PFSK-1 (cell line): ENCODE results near the gene INF2.

Source experiments
- FOXP2 ChIP-seq: optimal IDR thresholded peaks from 2 replicates; pipeline ENCODE3; 2011; ENCODE audit warnings: borderline replicate concordance, control low read depth, inconsistent platforms; ENCODE audit not compliant: insufficient read depth; ENCODE audit errors: extremely low read length, extremely low read depth
- POLR2AphosphoS5 ChIP-seq: IDR thresholded peaks from 2 replicates; pipeline ENCODE4 v1.6.1; 2012; ENCODE audit warnings: low read depth, mild to moderate bottlenecking, control low read depth, low read length, moderate library complexity
- SIN3A ChIP-seq: IDR thresholded peaks from 2 replicates; pipeline ENCODE4 v1.6.1; 2012; ENCODE audit warnings: mild to moderate bottlenecking, low read length, moderate library complexity, borderline replicate concordance; ENCODE audit not compliant: insufficient read depth
- TAF1 ChIP-seq: IDR thresholded peaks from 2 replicates; pipeline ENCODE4 v1.6.1; 2012; ENCODE audit warnings: low read length, control low read depth, borderline replicate concordance; ENCODE audit not compliant: insufficient read depth
- TF ChIP-seq, protein P1 (sequence below), 2 experiments: IDR thresholded peaks; 2 replicates each; pipeline versions ENCODE4 v1.6.1 to v1.8.0; 2011 to 2012; ENCODE audit warnings: low read depth in 2 of 2, low read length in 2 of 2, control low read depth in 1 of 2, inconsistent platforms in 1 of 2, mild to moderate bottlenecking in 1 of 2, moderate library complexity in 1 of 2; ENCODE audit not compliant: insufficient read depth in 1 of 2

The INF2 gene

DNA sequence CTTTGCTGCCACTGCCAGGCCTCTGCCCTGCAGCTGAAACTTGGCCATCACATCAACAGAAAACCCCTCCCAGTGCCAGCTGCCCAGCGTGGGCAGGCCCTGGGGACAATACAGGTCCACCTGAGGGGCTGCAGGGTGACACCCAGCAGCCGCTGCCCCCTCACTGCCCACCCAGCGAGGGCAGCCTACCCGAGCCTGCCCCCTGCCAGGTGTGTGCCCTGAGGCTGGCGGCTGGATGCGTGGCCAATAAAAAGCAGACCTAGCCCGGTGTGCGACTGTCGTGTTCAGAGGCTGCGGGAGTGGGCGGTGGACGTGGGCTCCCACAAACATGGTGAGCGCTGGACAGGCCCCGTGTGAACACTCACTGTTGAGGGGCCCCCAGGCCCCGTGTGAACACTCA, 29.9 kb downstream of the INF2 start:
- no peak for TF ChIP-seq POLR2AphosphoS5
- no peak for TF ChIP-seq TAF1
- no peak for TF ChIP-seq SIN3A
- TF ChIP-seq FOXP2: no peak
- TF ChIP-seq, protein P1, sequence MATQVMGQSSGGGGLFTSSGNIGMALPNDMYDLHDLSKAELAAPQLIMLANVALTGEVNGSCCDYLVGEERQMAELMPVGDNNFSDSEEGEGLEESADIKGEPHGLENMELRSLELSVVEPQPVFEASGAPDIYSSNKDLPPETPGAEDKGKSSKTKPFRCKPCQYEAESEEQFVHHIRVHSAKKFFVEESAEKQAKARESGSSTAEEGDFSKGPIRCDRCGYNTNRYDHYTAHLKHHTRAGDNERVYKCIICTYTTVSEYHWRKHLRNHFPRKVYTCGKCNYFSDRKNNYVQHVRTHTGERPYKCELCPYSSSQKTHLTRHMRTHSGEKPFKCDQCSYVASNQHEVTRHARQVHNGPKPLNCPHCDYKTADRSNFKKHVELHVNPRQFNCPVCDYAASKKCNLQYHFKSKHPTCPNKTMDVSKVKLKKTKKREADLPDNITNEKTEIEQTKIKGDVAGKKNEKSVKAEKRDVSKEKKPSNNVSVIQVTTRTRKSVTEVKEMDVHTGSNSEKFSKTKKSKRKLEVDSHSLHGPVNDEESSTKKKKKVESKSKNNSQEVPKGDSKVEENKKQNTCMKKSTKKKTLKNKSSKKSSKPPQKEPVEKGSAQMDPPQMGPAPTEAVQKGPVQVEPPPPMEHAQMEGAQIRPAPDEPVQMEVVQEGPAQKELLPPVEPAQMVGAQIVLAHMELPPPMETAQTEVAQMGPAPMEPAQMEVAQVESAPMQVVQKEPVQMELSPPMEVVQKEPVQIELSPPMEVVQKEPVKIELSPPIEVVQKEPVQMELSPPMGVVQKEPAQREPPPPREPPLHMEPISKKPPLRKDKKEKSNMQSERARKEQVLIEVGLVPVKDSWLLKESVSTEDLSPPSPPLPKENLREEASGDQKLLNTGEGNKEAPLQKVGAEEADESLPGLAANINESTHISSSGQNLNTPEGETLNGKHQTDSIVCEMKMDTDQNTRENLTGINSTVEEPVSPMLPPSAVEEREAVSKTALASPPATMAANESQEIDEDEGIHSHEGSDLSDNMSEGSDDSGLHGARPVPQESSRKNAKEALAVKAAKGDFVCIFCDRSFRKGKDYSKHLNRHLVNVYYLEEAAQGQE (IDR thresholded peaks at IDR 0.05; ENCODE audit: insufficient read depth in 1 of 2, low read depth in 2 of 2, low read length in 2 of 2): no peak

DNA sequence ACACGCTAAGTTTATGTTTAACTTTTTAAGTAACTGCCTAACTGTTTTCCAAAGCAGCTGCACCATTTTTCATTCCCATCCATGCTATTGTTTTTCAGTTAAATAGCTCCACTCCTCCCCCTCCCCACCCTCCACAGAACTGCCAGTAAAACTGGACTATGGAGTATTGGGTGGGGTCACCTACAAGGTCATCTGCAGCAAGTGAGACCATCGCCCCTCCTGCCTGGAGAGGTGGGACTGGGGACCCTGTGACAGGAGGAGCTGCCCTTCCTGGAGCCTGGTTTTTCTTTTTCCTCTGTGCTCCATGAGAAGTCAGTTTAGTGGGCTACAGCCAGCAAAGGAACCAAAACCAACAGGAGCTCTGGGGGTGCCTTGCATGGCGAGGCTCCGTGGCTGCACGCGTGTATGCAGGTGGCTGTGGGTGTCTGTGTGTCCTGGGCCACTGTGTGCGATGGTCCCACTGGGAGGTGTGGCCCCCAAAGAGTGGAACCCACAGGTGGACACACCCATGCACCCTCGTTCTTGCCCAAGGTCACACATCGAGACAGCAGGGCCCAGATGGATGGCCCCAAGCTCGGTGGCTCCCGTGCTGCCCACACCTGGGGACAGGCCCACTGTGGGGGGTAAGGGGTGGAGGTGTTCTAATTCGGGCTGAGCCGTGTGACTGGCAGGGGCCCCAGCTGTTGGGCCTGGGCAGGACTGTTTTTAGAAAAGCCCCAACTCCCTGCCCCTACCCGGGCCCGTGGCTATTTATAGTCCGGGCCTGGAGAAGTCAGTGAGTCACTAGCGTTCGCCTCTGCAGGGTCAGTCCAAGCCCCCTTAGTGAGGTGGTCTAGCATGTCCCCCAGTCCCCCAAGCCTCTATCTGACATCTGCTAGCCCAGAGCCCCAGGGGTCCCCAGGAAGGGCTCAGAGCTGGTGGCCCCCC, 32.4 kb downstream of the INF2 start:
- TF ChIP-seq FOXP2: no peak
- TF ChIP-seq POLR2AphosphoS5: no peak
- no peak for TF ChIP-seq TAF1
- no peak for TF ChIP-seq SIN3A
- TF ChIP-seq, protein P1 (IDR thresholded peaks at IDR 0.05; ENCODE audit: insufficient read depth in 1 of 2, low read depth in 2 of 2, low read length in 2 of 2): no peak

DNA sequence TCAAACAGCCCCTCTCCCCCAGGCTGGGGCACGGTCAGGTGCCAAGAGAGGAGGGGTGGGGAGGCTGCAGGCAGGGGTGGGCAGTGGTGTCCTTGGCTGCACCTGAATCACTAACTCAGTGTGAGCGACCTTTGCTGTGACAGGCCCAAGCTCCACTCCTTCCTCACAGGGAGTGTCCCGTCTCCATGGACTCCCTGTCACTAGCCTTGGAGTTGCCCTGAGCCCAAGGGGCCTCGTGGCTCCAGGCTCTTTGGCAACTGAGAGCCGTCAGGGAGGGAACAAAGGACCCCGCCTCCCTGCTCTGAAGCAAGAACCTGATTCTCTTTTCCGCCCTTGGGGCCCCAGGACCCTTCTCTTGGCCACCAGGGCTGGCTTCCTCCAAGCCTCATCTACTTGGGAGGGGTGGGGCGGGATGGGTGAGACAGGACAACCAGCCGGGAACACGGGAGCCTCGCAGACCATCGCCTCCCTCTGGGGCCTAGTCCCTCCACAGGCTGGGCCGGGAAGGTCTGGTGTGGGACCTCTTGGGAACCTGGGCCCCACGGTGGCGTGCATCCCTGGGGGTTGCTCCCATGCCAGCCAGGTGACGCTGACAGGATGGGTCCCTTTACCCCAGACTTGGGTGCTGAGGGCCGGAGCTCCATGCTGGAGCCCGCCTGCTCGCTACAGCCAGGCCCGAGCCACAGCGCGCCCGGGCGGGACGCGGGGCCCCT, 33.7 kb downstream of the INF2 start:
- TF ChIP-seq FOXP2 (no peak), TAF1 (no peak)

DNA sequence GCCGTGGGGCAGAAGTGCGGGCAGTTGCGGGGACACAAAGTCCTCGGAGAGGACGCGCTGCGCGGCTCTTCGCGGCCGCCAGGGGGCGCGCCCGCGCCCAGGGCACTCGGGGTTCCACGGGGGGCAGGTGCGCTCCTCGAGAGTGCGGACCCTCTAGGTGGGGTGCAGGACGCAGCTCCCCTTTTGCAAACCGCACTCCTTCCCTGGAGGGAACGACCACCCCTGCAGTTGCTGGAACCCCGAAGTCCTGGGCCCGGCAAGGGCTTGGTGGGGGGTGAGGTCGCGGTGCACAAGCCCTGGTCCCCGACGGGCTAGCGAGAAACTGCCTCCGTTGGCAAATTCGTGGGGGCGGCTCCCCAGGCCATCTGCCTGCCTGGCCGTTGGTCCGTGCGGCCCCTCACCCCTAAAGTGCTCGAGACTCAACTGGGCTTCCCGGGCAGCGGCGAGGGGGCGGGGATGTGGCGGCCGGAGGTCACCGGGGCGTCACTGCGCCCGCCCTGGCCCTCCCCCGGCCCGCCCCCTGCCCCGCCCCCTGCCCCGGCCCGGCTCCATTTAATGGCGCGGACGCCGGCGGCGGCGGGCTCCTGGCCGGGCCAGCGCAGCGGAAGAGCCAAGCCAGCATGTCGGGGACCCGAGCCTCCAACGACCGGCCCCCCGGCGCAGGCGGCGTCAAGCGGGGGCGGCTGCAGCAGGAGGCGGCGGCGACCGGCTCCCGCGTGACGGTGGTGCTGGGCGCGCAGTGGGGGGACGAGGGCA, 34.4 kb downstream of the INF2 start, which contains the start of gene ADSS1:
TSS of gene ADSS1 (plus strand) at position 579 of the 756 bp plus-strand sequence. CDS start at position 621, 42 bp downstream.
- no peak for TF ChIP-seq FOXP2
- TF ChIP-seq TAF1: no peak
- no peak for TF ChIP-seq POLR2AphosphoS5
- TF ChIP-seq, protein P1 (IDR thresholded peaks at IDR 0.05; ENCODE audit: insufficient read depth in 1 of 2, low read depth in 2 of 2, low read length in 2 of 2): no peak
- no peak for TF ChIP-seq SIN3A

DNA sequence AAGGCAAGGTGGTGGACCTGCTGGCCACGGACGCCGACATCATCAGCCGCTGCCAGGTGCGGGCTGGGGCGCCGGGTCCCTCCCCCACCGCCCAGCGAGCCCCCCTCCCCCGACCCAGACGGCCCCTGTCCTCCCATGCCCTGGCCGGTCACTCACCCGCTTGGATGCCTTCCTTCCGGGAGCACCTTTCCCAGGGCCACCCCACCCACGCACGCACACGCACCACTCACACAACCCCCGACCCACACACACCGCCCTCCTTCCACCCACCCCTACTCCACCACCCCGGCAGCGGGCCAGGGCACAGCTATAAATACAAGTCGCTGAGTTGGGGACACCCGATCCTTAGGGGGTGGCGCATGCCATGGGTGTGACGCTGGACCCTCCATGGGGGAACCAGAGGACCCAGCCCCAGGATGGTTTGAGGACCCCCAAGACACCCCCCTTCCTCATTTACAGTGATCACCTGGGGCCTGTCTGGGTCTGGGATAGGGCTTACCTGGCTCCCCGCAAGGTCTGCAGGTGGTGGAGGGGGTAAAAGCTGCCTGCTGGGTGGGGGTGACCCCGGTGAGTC, 35.1 kb downstream of the INF2 start:
- no peak for TF ChIP-seq TAF1
- TF ChIP-seq, protein P1 (IDR thresholded peaks at IDR 0.05; ENCODE audit: insufficient read depth in 1 of 2, low read depth in 2 of 2, low read length in 2 of 2): no peak
- no peak for TF ChIP-seq POLR2AphosphoS5
- TF ChIP-seq SIN3A: no peak
- no peak for TF ChIP-seq FOXP2
